ENCODE measurements around the gene MPND.

Gene MPND

GRCh38 chr19:4350726-4351125, 7.4 kb downstream of the MPND start:
- no peak for DNase-seq

- peak; percentile 71 for DNase-seq
Observed at GRCh38 chr19:4352701-4353121, 9.3 kb downstream of the MPND start.

- no peak for DNase-seq
Observed at GRCh38 chr19:4354282-4354681, 10.9 kb downstream of the MPND start.

- DNase-seq: no peak
Observed at GRCh38 chr19:4354897-4355296, 11.5 kb downstream of the MPND start.

- DNase-seq: no peak
Observed at GRCh38 chr19:4357095-4357797, 13.9 kb downstream of the MPND start.

- DNase-seq: no peak
Observed at GRCh38 chr19:4357921-4358326, 14.6 kb downstream of the MPND start.

- no peak for DNase-seq
Observed at GRCh38 chr19:4358709-4359626, 15.6 kb downstream of the MPND start.

GRCh38 chr19:4359627-4360000, 16.3 kb downstream of the MPND start:
- DNase-seq: no peak

GRCh38 chr19:4360081-4360569, 16.8 kb downstream of the MPND start:
- DNase-seq: no peak

GRCh38 chr19:4360641-4361151, 17.3 kb downstream of the MPND start:
- DNase-seq: no peak

- no peak for DNase-seq
Observed at GRCh38 chr19:4361152-4362046, 18.0 kb downstream of the MPND start.

- no peak for DNase-seq
Observed at GRCh38 chr19:4362101-4362828, 18.9 kb downstream of the MPND start.

GRCh38 chr19:4362831-4363545, 19.6 kb downstream of the MPND start:
- DNase-seq: no peak

- no peak for DNase-seq
Observed at GRCh38 chr19:4363571-4364304, 20.4 kb downstream of the MPND start.

- DNase-seq: no peak
Observed at GRCh38 chr19:4365341-4365740, 22.0 kb downstream of the MPND start.

GRCh38 chr19:4365791-4366665, 22.7 kb downstream of the MPND start:
- DNase-seq: no peak

- no peak for DNase-seq
Observed at GRCh38 chr19:4366666-4367335, 23.4 kb downstream of the MPND start.

GRCh38 chr19:4367336-4367723, 24.0 kb downstream of the MPND start:
- no peak for DNase-seq

GRCh38 chr19:4367781-4368127, 24.4 kb downstream of the MPND start:
- DNase-seq: no peak
